ENCODE measurements around the gene FBXL20. TPM values are rescaled to one million over a fixed set of nuclear protein-coding genes. Genes with fewer than 3 reads are reported as not detected.

Gene FBXL20
- total and polyA plus RNA-seq, 2 of the 8 experiments (the other 6 are each of a cell fraction or from before 2014, with no cell fraction given) = 5.5 to 11.0 TPM

GRCh38 chr17:39406951-39407350 lies 5.5 kb upstream of the FBXL20 start:
- Histone ChIP-seq H3K4ac (replicated peaks; ENCODE audit: insufficient read length, low read depth, low read length) (no peak overlapping the region), H4K8ac (ENCODE audit: extremely low read depth, insufficient read depth, low read length) (no peak overlapping the region), H4K20me1 (replicated peaks in 1 of 2; ENCODE audit: control insufficient read depth in 1 of 2, insufficient read depth in 2 of 2, low read length in 2 of 2) (peaks cover 0 to 3% of the 10 kb centered on the region in 2 experiments), H2BK12ac (ENCODE audit: low read depth, low read length) (no peak overlapping the region), H3K27me3 (replicated peaks in 1 of 4; ENCODE audit: control insufficient read depth in 3 of 4, extremely low read depth in 1 of 4, insufficient read depth in 3 of 4, low read length in 3 of 4) (no peaks in the 10 kb centered on the region), H3K23me2 (ENCODE audit: low read depth, low read length) (peaks cover under 1% of the 10 kb centered on the region; the same call in 1 of the 2 replicates), H2BK120ac (replicated peaks; ENCODE audit: low read depth, low read length) (no peak overlapping the region), H3K4me2 (ENCODE audit: insufficient read depth in 1 of 2, low read depth in 2 of 2, low read length in 2 of 2) (no peak overlapping the region), H2AFZ (ENCODE audit: low read length) (no peak overlapping the region), H3K4me1 (replicated peaks in 1 of 4; ENCODE audit: control insufficient read depth in 3 of 4, insufficient read depth in 4 of 4, low read length in 3 of 4) (no peaks in the 10 kb centered on the region), H3K36me3 (ENCODE audit: control insufficient read depth in 2 of 4, insufficient read depth in 4 of 4, low read length in 3 of 4) (peaks cover 27 to 45% (median 38%) of the 10 kb centered on the region in 4 experiments), H3K9me3 (ENCODE audit: insufficient read depth in 2 of 2, low read depth in 1 of 2, low read length in 1 of 2) (no peaks in the 10 kb centered on the region), H4K91ac (replicated peaks; ENCODE audit: insufficient read length, low read length) (no peak overlapping the region), H2AK5ac (ENCODE audit: low read depth, low read length) (no peak overlapping the region), H2BK15ac (ENCODE audit: low read length) (no peak overlapping the region), H3K27ac (ENCODE audit: low read depth, low read length) (no peak overlapping the region), H3K9ac (replicated peaks in 1 of 4; ENCODE audit: extremely low read depth in 1 of 4, low read depth in 3 of 4, low read length in 3 of 4) (no peak overlapping the region), H3K79me1 (ENCODE audit: low read depth, low read length) (0 out of 2 replicates have a peak, but pooled peaks cover 2% of the 10 kb centered on the region), H3K56ac (replicated peaks; ENCODE audit: insufficient read length, low read depth, low read length) (no peak overlapping the region), H3K4me3 (ENCODE audit: extremely low read depth in 1 of 4, insufficient read depth in 2 of 4, low read depth in 3 of 4, low read length in 4 of 4) (no peak overlapping the region), H3K18ac (ENCODE audit: extremely low read depth, low read length) (no peak overlapping the region), H2BK5ac (ENCODE audit: low read depth, low read length) (no peak overlapping the region), H4K5ac (ENCODE audit: insufficient read length, low read depth, low read length) (no peak overlapping the region), H2BK20ac (ENCODE audit: low read length) (no peak overlapping the region), H3K14ac (ENCODE audit: insufficient read length) (no peak overlapping the region), H3K23ac (ENCODE audit: insufficient read length) (no peak overlapping the region), H3K79me2 (ENCODE audit: control insufficient read depth in 1 of 2, insufficient read depth in 2 of 2, low read length in 2 of 2) (no peaks in the 10 kb centered on the region)
- TF ChIP-seq SUZ12 (IDR thresholded peaks at IDR 0.05; ENCODE audit: low read length) = no peak
- no peak for TF ChIP-seq SAP30 (IDR thresholded peaks at IDR 0.05; ENCODE audit: insufficient read depth, insufficient replicate concordance, low read length)
- no peak for TF ChIP-seq ASH2L (IDR thresholded peaks at IDR 0.05; ENCODE audit: low read length)
- TF ChIP-seq SIN3A (conservative IDR thresholded peaks at IDR 0.05 in 1 of 2, IDR thresholded peaks at IDR 0.05 in 1 of 2; ENCODE audit: low read depth in 1 of 2, low read length in 2 of 2) = no peak
- 83% methylated on average over 1 of the region's 1 CpG; no CpG with 5 or more reads in 1 of the 2 experiments for WGBS, 2 experiments (ENCODE audit: extremely low coverage in 1 of 2, insufficient coverage in 1 of 2, insufficient read length in 1 of 2, insufficient replicate concordance in 2 of 2, low coverage in 1 of 2, low lambda C conversion rate in 2 of 2, missing lambda C conversion rate in 1 of 2)
- ChIA-PET CTCF (ENCODE audit: partially characterized antibody) (interaction anchor here (1.1 kb wide), 1 partner anchor 146 kb away, joined by 3 read pairs; no protein-coding TSS in a partner anchor), POLR2A (ENCODE audit: partially characterized antibody) (no interaction called here)
- FAIRE-seq = no peak
- no peak for DNase-seq (ENCODE audit: low read depth in 1 of 2, low spot score in 2 of 2)

Data from H1 (cell line).